Measurements from ENCODE around the gene AKT3. TPM values are rescaled to one million over a fixed set of nuclear protein-coding genes. Genes with fewer than 3 reads are reported as not detected.

Gene AKT3
- total and polyA plus RNA-seq, 2 of the 8 experiments (the other 6 are each of a cell fraction or from before 2014, with no cell fraction given), result 6.0 to 36.4 TPM

- H3K27me3 ChIP-seq (replicated peaks in 1 of 4; ENCODE audit: control insufficient read depth in 3 of 4, extremely low read depth in 1 of 4, insufficient read depth in 3 of 4, low read length in 3 of 4), result no peaks in the 10 kb centered on the region
- H4K20me1 ChIP-seq (replicated peaks in 1 of 2; ENCODE audit: control insufficient read depth in 1 of 2, insufficient read depth in 2 of 2, low read length in 2 of 2), result no peaks in the 10 kb centered on the region
- H4K91ac ChIP-seq (replicated peaks; ENCODE audit: insufficient read length, low read length), result no peak overlapping the region
- H3K4me2 ChIP-seq (ENCODE audit: insufficient read depth in 1 of 2, low read depth in 2 of 2, low read length in 2 of 2), result no peak overlapping the region
- peaks cover 0 to 3% (median 1%) of the 10 kb centered on the region in 4 experiments; a peak in 2 of 8 replicates for H3K36me3 ChIP-seq (ENCODE audit: control insufficient read depth in 2 of 4, insufficient read depth in 4 of 4, low read length in 3 of 4)
- no peak overlapping the region for H3K4ac ChIP-seq (replicated peaks; ENCODE audit: insufficient read length, low read depth, low read length)
- no peak overlapping the region for H3K14ac ChIP-seq (ENCODE audit: insufficient read length)
- no peak overlapping the region for H2BK120ac ChIP-seq (replicated peaks; ENCODE audit: low read depth, low read length)
- CTCF ChIA-PET (ENCODE audit: partially characterized antibody), result interaction anchor here (0.6 to 1.7 kb wide), 2 partner anchors 12 to 402 kb away, joined by 3 to 5 read pairs; no protein-coding TSS in a partner anchor
- no peak overlapping the region for H3K56ac ChIP-seq (replicated peaks; ENCODE audit: insufficient read length, low read depth, low read length)
- H3K4me3 ChIP-seq (ENCODE audit: extremely low read depth in 1 of 4, insufficient read depth in 2 of 4, low read depth in 3 of 4, low read length in 4 of 4), result no peak overlapping the region
- DNase-seq (ENCODE audit: low read depth in 1 of 2, low spot score in 2 of 2) (no peak), FAIRE-seq (no peak)
- H3K9me3 ChIP-seq (ENCODE audit: insufficient read depth in 2 of 2, low read depth in 1 of 2, low read length in 1 of 2), result no peaks in the 10 kb centered on the region
- H3K23me2 ChIP-seq (ENCODE audit: low read depth, low read length), result no peaks in the 10 kb centered on the region; the same call in 1 of the 2 replicates
- no peak overlapping the region for H3K27ac ChIP-seq (ENCODE audit: low read depth, low read length)
- H3K18ac ChIP-seq (ENCODE audit: extremely low read depth, low read length), result no peak overlapping the region
- H3K4me1 ChIP-seq (replicated peaks in 1 of 4; ENCODE audit: control insufficient read depth in 3 of 4, insufficient read depth in 4 of 4, low read length in 3 of 4), result peaks cover 0 to 11% (median 4%) of the 10 kb centered on the region in 4 experiments; a peak in 4 of 7 replicates
- no peak overlapping the region for H3K9ac ChIP-seq (replicated peaks in 1 of 4; ENCODE audit: extremely low read depth in 1 of 4, low read depth in 3 of 4, low read length in 3 of 4)
- H2AFZ ChIP-seq (ENCODE audit: low read length), result no peak overlapping the region
- no peak overlapping the region for H3K23ac ChIP-seq (ENCODE audit: insufficient read length)
- H3K79me2 ChIP-seq (ENCODE audit: control insufficient read depth in 1 of 2, insufficient read depth in 2 of 2, low read length in 2 of 2), result no peaks in the 10 kb centered on the region; a peak in 1 of 4 replicates
- no peak overlapping the region for H4K8ac ChIP-seq (ENCODE audit: extremely low read depth, insufficient read depth, low read length)
- no peak overlapping the region for H2BK12ac ChIP-seq (ENCODE audit: low read depth, low read length)
- H3K79me1 ChIP-seq (ENCODE audit: low read depth, low read length), result no peaks in the 10 kb centered on the region
- no peak overlapping the region for H2BK15ac ChIP-seq (ENCODE audit: low read length)
- H2AK5ac ChIP-seq (ENCODE audit: low read depth, low read length), result no peak overlapping the region
- H2BK5ac ChIP-seq (ENCODE audit: low read depth, low read length), result no peak overlapping the region
- no peak overlapping the region for H4K5ac ChIP-seq (ENCODE audit: insufficient read length, low read depth, low read length)
- H2BK20ac ChIP-seq (ENCODE audit: low read length), result peak overlapping the region; percentile 82; the same call in 1 of the 2 replicates
- POLR2A ChIA-PET (ENCODE audit: partially characterized antibody), result interaction anchor here (1.3 kb wide), 1 partner anchor 15 kb away, joined by 3 read pairs; no protein-coding TSS in a partner anchor
- WGBS, 2 experiments (ENCODE audit: extremely low coverage in 1 of 2, insufficient coverage in 1 of 2, insufficient read length in 1 of 2, insufficient replicate concordance in 2 of 2, low coverage in 1 of 2, low lambda C conversion rate in 2 of 2, missing lambda C conversion rate in 1 of 2), result 83% methylated on average over 4 of the region's 4 CpGs; no CpG with 5 or more reads in 1 of the 2 experiments
- TF ChIP-seq BCL11A (IDR thresholded peaks at IDR 0.05; ENCODE audit: low read depth in 2 of 2, low read length in 2 of 2) (no peak), BRCA1 (IDR thresholded peaks at IDR 0.05; ENCODE audit: low read depth, low read length) (no peak), FOSL1 (IDR thresholded peaks at IDR 0.05; ENCODE audit: insufficient read depth, low read depth, low read length) (no peak), TEAD4 (IDR thresholded peaks at IDR 0.05; ENCODE audit: low read depth, low read length) (no peak), EGR1 (IDR thresholded peaks at IDR 0.05; ENCODE audit: borderline replicate concordance, low read depth, low read length) (no peak), ZNF274 (IDR thresholded peaks at IDR 0.05; ENCODE audit: borderline replicate concordance, extremely low read depth, low read length) (no peak), MAX (IDR thresholded peaks at IDR 0.05) (no peak), EP300 (IDR thresholded peaks at IDR 0.05; ENCODE audit: borderline replicate concordance in 1 of 2, low read depth in 2 of 2, low read length in 2 of 2) (no peak), POU5F1 (IDR thresholded peaks at IDR 0.05; ENCODE audit: low read depth, low read length) (no peak)
Observed at GRCh38 chr1:243745356-243745755, 104.7 kb downstream of the AKT3 start.

All from H1 (cell line).